GM12892 (cell line): ENCODE measurements around the gene GRID1.

ENCODE experiments used
- POLR2A ChIP-seq: IDR thresholded peaks from 2 replicates; pipeline ENCODE4 v1.6.1; 2011; ENCODE audit warnings: low read depth, low read length, control low read depth
- POLR2AphosphoS5 ChIP-seq: IDR thresholded peaks from 2 replicates; pipeline ENCODE4 v1.6.1; 2011; ENCODE audit warnings: low read depth, low read length, control low read depth
- TAF1 ChIP-seq: IDR thresholded peaks from 2 replicates; pipeline ENCODE4 v1.6.1; 2011; ENCODE audit warnings: low read depth, mild to moderate bottlenecking, control low read depth, low read length, borderline replicate concordance

DNA sequence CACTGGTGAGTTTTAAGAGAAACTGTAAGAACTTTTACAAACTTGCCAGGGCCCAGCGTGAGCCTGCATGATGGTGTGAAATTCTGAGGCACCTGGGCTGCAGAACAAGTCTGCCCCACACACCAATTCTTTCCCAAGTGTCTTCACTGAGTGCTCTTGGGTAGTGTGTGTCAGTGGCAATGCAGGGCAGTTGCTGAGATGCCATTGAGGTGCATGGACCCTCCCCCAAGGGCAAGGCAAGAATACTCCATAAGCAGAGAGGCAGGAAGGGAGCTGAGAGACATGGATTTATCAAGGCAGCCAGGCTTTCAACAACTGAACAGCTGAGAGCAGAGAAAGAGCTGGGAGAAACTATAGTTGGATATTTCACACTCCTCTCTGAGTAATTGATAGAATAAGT, 801.2 kb downstream of the GRID1 start:
- no peak for TF ChIP-seq POLR2AphosphoS5
- no peak for TF ChIP-seq POLR2A
- no peak for TF ChIP-seq TAF1
